Coronary artery (tissue), 2 donors: ENCODE data around the gene FOXP1.

Experiments
- DNase-seq: peaks from one replicate; pipeline ENCODE4 v3.0.0-alpha.2; 2017; ENCODE audit warnings: low spot score
- H3K27ac ChIP-seq, 2 donors: fragments of 200-600 bp; sonication (generic); one replicate each; pipeline ENCODE4 v1.5.1; 2016 to 2019
- H3K4me3 ChIP-seq: fragments of 200-600 bp; sonication (generic); 2 replicates; pipeline ENCODE4 v1.5.1; 2016; ENCODE audit warnings: mild to moderate bottlenecking, moderate library complexity
- TF ChIP-seq, protein P1 (sequence below): fragments of 200-600 bp; sonication (generic); IDR thresholded peaks from one replicate; pipeline ENCODE4 v1.5.1; 2019; ENCODE audit warnings: antibody characterized with exemption

FOXP1 gene

DNA sequence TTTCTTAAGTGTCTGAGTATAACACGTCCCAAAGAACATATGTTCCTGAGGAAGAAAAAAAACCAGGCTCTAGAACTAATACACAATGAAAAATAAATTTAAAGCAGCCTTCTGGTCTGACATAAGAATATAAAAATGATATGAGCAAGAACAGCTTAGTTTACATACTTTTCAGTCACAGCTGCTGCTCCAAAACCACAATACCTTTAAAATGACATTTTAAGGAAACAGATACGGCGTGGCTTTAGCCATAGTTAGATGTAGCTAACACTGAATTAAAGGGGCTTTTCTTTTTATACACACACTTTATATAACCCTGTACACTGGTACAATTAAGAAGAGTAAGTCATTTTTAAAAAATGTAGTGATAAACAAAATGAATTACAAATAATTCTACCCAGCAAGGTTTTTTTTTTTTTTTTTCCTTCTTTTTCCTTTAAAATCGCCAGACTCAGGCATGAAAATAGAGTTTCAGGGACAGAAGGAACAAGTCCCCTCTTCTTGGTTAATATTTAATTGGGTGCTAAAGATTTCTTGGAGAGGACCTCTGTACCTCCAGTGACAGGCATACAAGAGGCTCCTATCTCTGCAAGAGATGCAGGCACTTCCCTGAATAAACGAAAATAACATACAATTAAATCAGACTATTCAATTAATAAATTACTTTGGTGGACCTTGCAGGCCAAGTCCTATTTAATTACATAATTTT is 265.6 kb downstream of the FOXP1 start:
- Histone ChIP-seq H3K27ac (no peak overlapping the region), H3K4me3 (no peak overlapping the region)
- no peak for DNase-seq
- TF ChIP-seq, protein P1, sequence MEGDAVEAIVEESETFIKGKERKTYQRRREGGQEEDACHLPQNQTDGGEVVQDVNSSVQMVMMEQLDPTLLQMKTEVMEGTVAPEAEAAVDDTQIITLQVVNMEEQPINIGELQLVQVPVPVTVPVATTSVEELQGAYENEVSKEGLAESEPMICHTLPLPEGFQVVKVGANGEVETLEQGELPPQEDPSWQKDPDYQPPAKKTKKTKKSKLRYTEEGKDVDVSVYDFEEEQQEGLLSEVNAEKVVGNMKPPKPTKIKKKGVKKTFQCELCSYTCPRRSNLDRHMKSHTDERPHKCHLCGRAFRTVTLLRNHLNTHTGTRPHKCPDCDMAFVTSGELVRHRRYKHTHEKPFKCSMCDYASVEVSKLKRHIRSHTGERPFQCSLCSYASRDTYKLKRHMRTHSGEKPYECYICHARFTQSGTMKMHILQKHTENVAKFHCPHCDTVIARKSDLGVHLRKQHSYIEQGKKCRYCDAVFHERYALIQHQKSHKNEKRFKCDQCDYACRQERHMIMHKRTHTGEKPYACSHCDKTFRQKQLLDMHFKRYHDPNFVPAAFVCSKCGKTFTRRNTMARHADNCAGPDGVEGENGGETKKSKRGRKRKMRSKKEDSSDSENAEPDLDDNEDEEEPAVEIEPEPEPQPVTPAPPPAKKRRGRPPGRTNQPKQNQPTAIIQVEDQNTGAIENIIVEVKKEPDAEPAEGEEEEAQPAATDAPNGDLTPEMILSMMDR, result no peak

DNA sequence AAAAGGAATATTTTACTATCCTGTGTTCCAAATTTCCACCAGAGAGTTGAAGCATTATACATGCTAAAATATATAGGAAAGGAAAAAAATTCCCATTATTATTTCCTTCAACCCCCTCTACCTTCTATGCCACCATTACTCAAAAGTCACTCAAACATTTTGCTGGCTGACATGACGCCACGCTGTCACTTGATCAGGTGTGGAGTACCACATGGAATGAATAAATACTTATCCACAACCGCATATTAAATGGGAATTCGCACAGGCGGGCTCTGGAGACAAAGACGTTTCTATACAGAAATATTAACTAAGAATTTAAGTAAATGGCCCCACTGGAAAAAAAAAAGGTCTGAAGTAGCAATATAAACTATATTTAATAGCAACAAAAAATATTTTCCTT is 266.4 kb downstream of the FOXP1 start:
- no peak overlapping the region for H3K27ac ChIP-seq
- no peak overlapping the region for H3K4me3 ChIP-seq
- TF ChIP-seq, protein P1, result no peak
- no peak for DNase-seq

DNA sequence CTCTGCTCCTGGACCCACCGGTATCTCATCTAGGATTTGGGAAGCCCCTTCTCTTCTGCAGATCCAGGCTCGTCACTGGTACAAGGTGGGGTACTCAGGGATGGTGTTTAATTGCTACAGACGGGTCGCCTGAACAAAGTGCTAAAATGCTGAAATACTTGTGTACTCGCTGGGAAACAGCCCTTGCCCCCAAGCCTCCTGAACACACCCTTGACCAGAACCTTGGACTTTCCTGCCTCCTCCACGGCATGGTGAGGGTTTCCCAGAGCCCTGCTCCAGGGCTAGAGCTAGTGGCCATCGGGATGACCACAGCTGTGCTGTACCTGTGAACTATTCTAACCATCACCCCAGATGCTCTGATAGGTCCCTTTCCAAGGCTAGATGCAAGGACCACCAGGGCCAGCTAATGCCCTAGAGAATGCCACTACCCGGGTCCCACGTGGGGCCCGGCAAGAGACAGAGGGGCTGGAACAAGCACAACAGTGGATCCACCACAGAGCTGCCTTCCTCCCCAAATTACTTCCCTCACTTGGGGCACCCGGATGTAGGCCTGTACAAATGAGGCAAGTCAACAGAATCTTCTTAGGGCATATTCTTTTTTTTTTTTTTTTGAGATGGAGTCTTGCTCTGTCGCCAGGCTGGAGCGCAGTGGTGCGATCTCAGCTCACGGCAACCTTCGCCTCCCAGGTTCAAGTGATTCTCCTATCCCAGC is 267.3 kb downstream of the FOXP1 start:
- no peak overlapping the region for H3K27ac ChIP-seq
- TF ChIP-seq, protein P1, result no peak

DNA sequence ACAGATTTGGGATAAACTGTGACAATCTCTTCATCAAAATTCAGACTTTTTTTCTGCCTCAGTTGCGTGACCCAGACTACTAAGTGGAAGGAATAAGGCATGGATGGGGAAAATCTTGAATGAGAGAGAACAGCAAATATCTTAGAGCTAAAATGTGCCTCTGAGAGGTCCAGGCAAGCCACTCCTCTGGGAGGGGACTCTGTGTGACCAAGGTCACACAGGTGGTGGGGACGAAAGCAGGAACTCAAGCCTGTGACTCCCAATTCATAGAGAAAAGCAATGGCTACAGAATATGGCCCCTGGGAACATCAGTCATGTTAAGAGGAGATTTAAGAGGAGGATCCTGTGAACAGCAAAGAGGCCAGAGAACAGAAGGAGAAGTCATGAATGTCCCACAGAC is 268.1 kb downstream of the FOXP1 start:
- TF ChIP-seq, protein P1, result no peak
- Histone ChIP-seq H3K4me3 (no peak overlapping the region), H3K27ac (no peak overlapping the region)
- DNase-seq, result no peak

More for the DNA sequence above, 267.3 kb downstream of the FOXP1 start:
- DNase-seq, result no peak
- H3K4me3 ChIP-seq, result no peak overlapping the region

DNA sequence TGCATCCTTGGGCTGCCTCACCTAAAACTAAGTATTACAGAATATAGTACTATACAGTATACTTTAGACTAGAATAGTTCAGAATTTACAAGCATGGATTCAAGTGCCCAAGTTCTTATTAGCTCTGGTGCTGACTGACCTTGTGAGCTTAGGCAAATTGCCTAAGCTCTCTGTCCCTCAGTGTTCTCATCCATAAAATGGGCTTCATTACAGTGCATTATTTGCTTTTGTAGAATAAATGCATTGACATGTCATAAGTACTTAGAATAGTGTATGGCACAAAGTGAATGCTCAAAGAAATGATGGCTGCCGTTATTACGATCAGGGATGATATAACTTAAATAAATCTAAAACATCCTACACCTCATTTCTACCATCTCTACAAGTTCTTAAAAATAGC is 269.7 kb downstream of the FOXP1 start:
- no peak for DNase-seq
- H3K4me3 ChIP-seq, result no peak overlapping the region
- no peak overlapping the region for H3K27ac ChIP-seq
- TF ChIP-seq, protein P1, result no peak

DNA sequence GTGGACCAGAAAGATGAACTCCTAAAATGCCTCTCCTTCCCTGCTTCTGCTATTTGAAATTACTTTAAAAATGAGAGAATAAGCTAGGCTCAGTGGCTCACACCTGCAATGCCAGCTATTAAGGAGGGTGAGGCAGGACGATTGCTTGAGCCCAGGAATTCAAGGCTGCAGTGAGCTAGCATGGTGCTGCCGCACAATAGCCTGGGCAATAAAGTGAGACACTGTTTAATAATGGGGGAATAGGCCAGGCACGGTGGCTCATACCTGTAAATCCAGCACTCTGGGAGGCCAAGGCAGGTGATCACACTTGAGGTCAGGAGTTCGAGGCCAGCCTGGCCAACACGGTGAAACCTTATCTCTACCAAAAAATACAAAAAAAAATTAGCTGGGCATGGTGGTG is 271.1 kb downstream of the FOXP1 start:
- H3K4me3 ChIP-seq, result no peak overlapping the region
- TF ChIP-seq, protein P1, result no peak

DNA sequence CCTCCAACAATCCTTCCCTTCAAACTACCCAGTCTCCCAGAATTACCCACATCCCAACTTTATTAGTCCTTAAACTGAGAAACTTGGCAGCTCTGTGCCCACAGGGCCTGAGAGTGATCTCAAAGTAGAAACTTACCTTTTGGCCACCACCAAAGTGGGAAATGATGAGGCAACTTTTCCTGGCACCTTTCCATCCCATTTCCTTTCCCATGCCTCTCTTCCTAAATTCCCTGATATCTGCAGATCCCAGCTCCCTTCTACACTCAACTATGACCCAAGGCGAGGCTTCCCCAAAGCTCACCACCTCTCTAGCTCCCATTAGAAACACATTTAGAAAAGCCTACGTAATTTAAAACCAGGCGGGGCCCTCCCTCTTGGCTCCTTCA is 271.9 kb downstream of the FOXP1 start:
- TF ChIP-seq, protein P1, result no peak
- no peak for DNase-seq
- H3K27ac ChIP-seq, result no peak overlapping the region
- no peak overlapping the region for H3K4me3 ChIP-seq

More for the DNA sequence above, 271.1 kb downstream of the FOXP1 start:
- no peak for DNase-seq
- H3K27ac ChIP-seq, result no peak overlapping the region
